GM19239 (cell line): ENCODE measurements around the gene KCNJ10.

Experiments
- DNase-seq: peaks from one replicate; pipeline ENCODE4 v3.0.0; 2011; ENCODE audit warnings: low spot score; ENCODE audit not compliant: insufficient read length
- FAIRE-seq: peaks from 2 replicates; lab custom pipeline; 2011; peaks lifted over from hg19 to GRCh38; lab: Jason Lieb, UNC

Gene KCNJ10

GRCh38 chr1:160101037-160101716, 31.2 kb upstream of the KCNJ10 start:
- DNase-seq, result peak; percentile 72
- peak; percentile 49 for FAIRE-seq

- FAIRE-seq (no peak), DNase-seq (no peak)
Observed at GRCh38 chr1:160099716-160100375, 29.9 kb upstream of the KCNJ10 start.

- FAIRE-seq (peak; percentile 89), DNase-seq (peak; percentile 94)
Observed at GRCh38 chr1:160098852-160099561, 29.0 kb upstream of the KCNJ10 start.

GRCh38 chr1:160097911-160098851, 28.2 kb upstream of the KCNJ10 start, which contains the start of gene IGSF8:
Gene IGSF8 (minus strand): TSS chr1:160098619. CDS start chr1:160098472, 147 bp downstream.
- DNase-seq (peak; percentile 90), FAIRE-seq (peak; percentile 74)

- peak; percentile 68 for FAIRE-seq
- no peak for DNase-seq
Observed at GRCh38 chr1:160097151-160097910, 27.4 kb upstream of the KCNJ10 start.

GRCh38 chr1:160096274-160097116, 26.5 kb upstream of the KCNJ10 start:
- DNase-seq (no peak), FAIRE-seq (peak; percentile 69)

GRCh38 chr1:160095382-160096105, 25.6 kb upstream of the KCNJ10 start:
- FAIRE-seq (no peak), DNase-seq (no peak)

- DNase-seq (no peak), FAIRE-seq (no peak)
Observed at GRCh38 chr1:160094806-160095205, 24.8 kb upstream of the KCNJ10 start.

GRCh38 chr1:160094291-160094625, 24.3 kb upstream of the KCNJ10 start:
- DNase-seq, result no peak
- no peak for FAIRE-seq

- DNase-seq (no peak), FAIRE-seq (no peak)
Observed at GRCh38 chr1:160093624-160094290, 23.8 kb upstream of the KCNJ10 start.

GRCh38 chr1:160093069-160093395, 23.1 kb upstream of the KCNJ10 start:
- FAIRE-seq (no peak), DNase-seq (no peak)

- DNase-seq (no peak), FAIRE-seq (no peak)
Observed at GRCh38 chr1:160092366-160093068, 22.6 kb upstream of the KCNJ10 start.

GRCh38 chr1:160091666-160092223, 21.8 kb upstream of the KCNJ10 start:
- no peak for DNase-seq
- no peak for FAIRE-seq

- no peak for DNase-seq
- FAIRE-seq, result no peak
Observed at GRCh38 chr1:160090760-160091159, 20.8 kb upstream of the KCNJ10 start.

- FAIRE-seq, result no peak
- no peak for DNase-seq
Observed at GRCh38 chr1:160089883-160090282, 19.9 kb upstream of the KCNJ10 start.

GRCh38 chr1:160087118-160087662, 17.2 kb upstream of the KCNJ10 start:
- no peak for FAIRE-seq
- DNase-seq, result no peak
